ENCODE results near the gene OXLD1. TPM values are rescaled to one million over a fixed set of nuclear protein-coding genes. Genes with fewer than 3 reads are reported as not detected.

The OXLD1 gene
- total RNA-seq, 4 donors from 2014 or later, result 15.5 to 32.2 (median 22.2) TPM

GRCh38 chr17:81713556-81714411 lies 47.4 kb upstream of the OXLD1 start:
- Histone ChIP-seq H3K9me3 (no peaks in the 10 kb centered on the region), H3K4me1 (peaks cover 23 to 31% of the 10 kb centered on the region in 2 donors), H3K27me3 (no peaks in the 10 kb centered on the region), H3K36me3 (no peaks in the 10 kb centered on the region), H3K4me3 (no peak overlapping the region), H3K27ac (no peak overlapping the region)
- ATAC-seq (no peak), DNase-seq (no peak)
- intact Hi-C loops (cut with DNase I; ENCODE audit: low total_unique reads), result loop anchor here (5.0 kb wide), 1 partner anchor 36 kb away; no protein-coding TSS in a partner anchor
- TF ChIP-seq, protein P1, sequence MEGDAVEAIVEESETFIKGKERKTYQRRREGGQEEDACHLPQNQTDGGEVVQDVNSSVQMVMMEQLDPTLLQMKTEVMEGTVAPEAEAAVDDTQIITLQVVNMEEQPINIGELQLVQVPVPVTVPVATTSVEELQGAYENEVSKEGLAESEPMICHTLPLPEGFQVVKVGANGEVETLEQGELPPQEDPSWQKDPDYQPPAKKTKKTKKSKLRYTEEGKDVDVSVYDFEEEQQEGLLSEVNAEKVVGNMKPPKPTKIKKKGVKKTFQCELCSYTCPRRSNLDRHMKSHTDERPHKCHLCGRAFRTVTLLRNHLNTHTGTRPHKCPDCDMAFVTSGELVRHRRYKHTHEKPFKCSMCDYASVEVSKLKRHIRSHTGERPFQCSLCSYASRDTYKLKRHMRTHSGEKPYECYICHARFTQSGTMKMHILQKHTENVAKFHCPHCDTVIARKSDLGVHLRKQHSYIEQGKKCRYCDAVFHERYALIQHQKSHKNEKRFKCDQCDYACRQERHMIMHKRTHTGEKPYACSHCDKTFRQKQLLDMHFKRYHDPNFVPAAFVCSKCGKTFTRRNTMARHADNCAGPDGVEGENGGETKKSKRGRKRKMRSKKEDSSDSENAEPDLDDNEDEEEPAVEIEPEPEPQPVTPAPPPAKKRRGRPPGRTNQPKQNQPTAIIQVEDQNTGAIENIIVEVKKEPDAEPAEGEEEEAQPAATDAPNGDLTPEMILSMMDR (IDR thresholded peaks at IDR 0.05 in 4 of 5, conservative IDR thresholded peaks at IDR 0.05 in 1 of 5), result no peak
- no peak for TF ChIP-seq POLR2A (IDR thresholded peaks at IDR 0.05)
- in situ Hi-C loops (cut with MboI; ENCODE audit: low sequenced_read_pairs in 4 of 4), result no loop called here

GRCh38 chr17:81713004-81713555 lies 46.7 kb upstream of the OXLD1 start:
- Histone ChIP-seq H3K27ac (no peak overlapping the region), H3K4me3 (peak overlapping the region; percentile 57 to 82 (median 66)), H3K4me1 (peaks cover 23 to 31% of the 10 kb centered on the region in 2 donors), H3K27me3 (no peaks in the 10 kb centered on the region), H3K9me3 (no peaks in the 10 kb centered on the region), H3K36me3 (no peaks in the 10 kb centered on the region)
- in situ Hi-C loops (cut with MboI; ENCODE audit: low sequenced_read_pairs in 4 of 4) (no loop called here), intact Hi-C loops (cut with DNase I; ENCODE audit: low total_unique reads) (loop anchor here (5.0 kb wide), 1 partner anchor 36 kb away; no protein-coding TSS in a partner anchor)
- ATAC-seq, result no peak
- DNase-seq, result no peak
- TF ChIP-seq, protein P1 (IDR thresholded peaks at IDR 0.05 in 4 of 5, conservative IDR thresholded peaks at IDR 0.05 in 1 of 5), result no peak
- no peak for TF ChIP-seq POLR2A (IDR thresholded peaks at IDR 0.05)

- H3K27ac ChIP-seq, result peak overlapping the region; percentile 71 to 89 (median 76)
- in situ Hi-C loops (cut with MboI; ENCODE audit: low sequenced_read_pairs in 4 of 4) (no loop called here), intact Hi-C loops (cut with DNase I; ENCODE audit: low total_unique reads) (loop anchor here (5.0 kb wide), 1 partner anchor 35 kb away; no protein-coding TSS in a partner anchor)
- H3K27me3 ChIP-seq, result no peaks in the 10 kb centered on the region
- H3K4me3 ChIP-seq, result peak overlapping the region; percentile 57 to 82 (median 66)
- ATAC-seq (peak; percentile 16 to 22), DNase-seq (no peak)
- TF ChIP-seq POLR2A (IDR thresholded peaks at IDR 0.05), result no peak
- peaks cover 23 to 31% of the 10 kb centered on the region in 2 donors for H3K4me1 ChIP-seq
- peaks cover 0 to 4% of the 10 kb centered on the region in 2 donors for H3K36me3 ChIP-seq
- no peaks in the 10 kb centered on the region for H3K9me3 ChIP-seq
These were observed 46.1 kb upstream of the OXLD1 start for GRCh38 chr17:81712468-81713003.

DNA sequence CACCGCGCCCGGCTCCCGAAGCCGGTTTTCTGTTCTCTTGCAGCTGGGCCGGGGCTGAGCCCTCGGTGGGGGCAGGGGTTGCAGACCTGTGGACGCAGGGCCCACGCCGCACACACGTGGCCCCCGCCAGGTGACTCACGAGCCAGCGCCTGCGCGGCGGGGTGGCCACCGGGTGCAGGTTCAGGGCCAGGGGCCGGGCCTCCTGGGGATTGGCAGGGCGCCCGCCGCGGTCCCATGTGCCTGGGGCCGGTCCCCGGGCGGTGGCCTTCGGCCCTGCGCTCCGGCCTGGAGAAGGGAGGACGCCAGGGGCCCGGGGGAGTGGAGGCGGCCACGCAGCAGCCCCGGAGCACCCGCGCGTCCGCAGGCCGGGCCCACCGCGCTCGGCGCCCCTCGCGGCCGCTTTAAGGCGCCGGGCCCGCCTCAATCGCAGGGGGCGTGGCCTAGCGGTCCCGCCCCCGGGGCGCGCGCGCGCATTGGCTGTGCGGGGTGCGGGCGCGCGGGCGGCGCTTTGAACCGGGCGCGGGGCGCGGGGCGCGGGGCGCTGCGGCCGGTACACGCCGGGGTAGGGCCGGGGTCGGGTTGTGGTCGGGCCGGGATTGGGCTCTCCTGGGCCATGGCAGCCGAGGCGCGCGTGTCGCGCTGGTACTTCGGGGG lies 45.5 kb upstream of the OXLD1 start, which contains the start of gene SLC25A10:
TSS of gene SLC25A10 (plus strand) at position 471 of the 654 bp plus-strand sequence. CDS start at position 614, 143 bp downstream.
- Histone ChIP-seq H3K36me3 (peaks cover 0 to 10% of the 10 kb centered on the region in 2 donors), H3K4me3 (peak within 1 kb of the TSS; percentile 57 to 82 (median 66)), H3K9me3 (no peaks in the 10 kb centered on the region), H3K4me1 (peaks cover 23 to 31% of the 10 kb centered on the region in 2 donors), H3K27ac (peak within 1 kb of the TSS; percentile 76 to 89 (median 80)), H3K27me3 (no peaks in the 10 kb centered on the region)
- DNase-seq (peak; percentile 76 to 85), ATAC-seq (peak; percentile 85)
- in situ Hi-C loops (cut with MboI; ENCODE audit: low sequenced_read_pairs in 4 of 4), result no loop called here
- intact Hi-C loops (cut with DNase I; ENCODE audit: low total_unique reads), result loop anchor here (5.0 kb wide), 1 partner anchor 35 kb away; no protein-coding TSS in a partner anchor
- peak; percentile 46 to 69 for TF ChIP-seq POLR2A (IDR thresholded peaks at IDR 0.05)
- TF ChIP-seq, protein P1 (IDR thresholded peaks at IDR 0.05 in 4 of 5, conservative IDR thresholded peaks at IDR 0.05 in 1 of 5), result peak in 2 of 5 experiments; percentile 13 to 40

Data from gastrocnemius medialis (tissue), 4 donors.